ENCODE data around the gene HYDIN.
"Not testable (repeated sequence)": the region's sequence is repeated elsewhere in the genome, so short reads cannot be mapped to it uniquely, and the experiment has no call there.

Gene HYDIN

GRCh38 chr16:71083573-71083972 is 146.9 kb downstream of the HYDIN start:
- not testable (repeated sequence) for DNase-seq

GRCh38 chr16:71080777-71081176 is 149.7 kb downstream of the HYDIN start:
- DNase-seq = not testable (repeated sequence)

GRCh38 chr16:71080262-71080661 is 150.3 kb downstream of the HYDIN start:
- not testable (repeated sequence) for DNase-seq

GRCh38 chr16:71070651-71071050 is 159.9 kb downstream of the HYDIN start:
- DNase-seq = not testable (repeated sequence)

- not testable (repeated sequence) for DNase-seq
Observed at GRCh38 chr16:71069842-71070241, 160.7 kb downstream of the HYDIN start.

- DNase-seq = not testable (repeated sequence)
Observed at GRCh38 chr16:71053897-71054609, 176.5 kb downstream of the HYDIN start.

GRCh38 chr16:71050307-71050706 is 180.2 kb downstream of the HYDIN start:
- not testable (repeated sequence) for DNase-seq

- not testable (repeated sequence) for DNase-seq
Observed at GRCh38 chr16:71039368-71040111, 191.0 kb downstream of the HYDIN start.

- not testable (repeated sequence) for DNase-seq
Observed at GRCh38 chr16:71038421-71038820, 192.1 kb downstream of the HYDIN start.

- DNase-seq = not testable (repeated sequence)
Observed at GRCh38 chr16:71037987-71038386, 192.5 kb downstream of the HYDIN start.

GRCh38 chr16:71028032-71028727 is 202.3 kb downstream of the HYDIN start:
- DNase-seq = not testable (repeated sequence)

GRCh38 chr16:71027511-71027910 is 203.0 kb downstream of the HYDIN start:
- DNase-seq = not testable (repeated sequence)

- not testable (repeated sequence) for DNase-seq
Observed at GRCh38 chr16:71023851-71024439, 206.6 kb downstream of the HYDIN start.

- not testable (repeated sequence) for DNase-seq
Observed at GRCh38 chr16:71021961-71022537, 208.5 kb downstream of the HYDIN start.

GRCh38 chr16:71019067-71019682 is 211.3 kb downstream of the HYDIN start:
- DNase-seq = not testable (repeated sequence)

GRCh38 chr16:71015419-71015818 is 215.1 kb downstream of the HYDIN start:
- not testable (repeated sequence) for DNase-seq

GRCh38 chr16:71009440-71010223 is 220.9 kb downstream of the HYDIN start:
- not testable (repeated sequence) for DNase-seq

- not testable (repeated sequence) for DNase-seq
Observed at GRCh38 chr16:71006516-71006915, 224.0 kb downstream of the HYDIN start.

- peak in 1 of 5 experiments; percentile 3 for DNase-seq
Observed at GRCh38 chr16:70999735-71000134, 230.8 kb downstream of the HYDIN start.

- DNase-seq = not testable (repeated sequence)
Observed at GRCh38 chr16:70995799-70996198, 234.7 kb downstream of the HYDIN start.

- not testable (repeated sequence) for DNase-seq
Observed at GRCh38 chr16:70992511-70992910, 238.0 kb downstream of the HYDIN start.
